ENCODE measurements around the gene PAXX.
A peak's percentile ranks its signal among the peaks of the same experiment; 100 is the strongest.

The PAXX gene

DNA sequence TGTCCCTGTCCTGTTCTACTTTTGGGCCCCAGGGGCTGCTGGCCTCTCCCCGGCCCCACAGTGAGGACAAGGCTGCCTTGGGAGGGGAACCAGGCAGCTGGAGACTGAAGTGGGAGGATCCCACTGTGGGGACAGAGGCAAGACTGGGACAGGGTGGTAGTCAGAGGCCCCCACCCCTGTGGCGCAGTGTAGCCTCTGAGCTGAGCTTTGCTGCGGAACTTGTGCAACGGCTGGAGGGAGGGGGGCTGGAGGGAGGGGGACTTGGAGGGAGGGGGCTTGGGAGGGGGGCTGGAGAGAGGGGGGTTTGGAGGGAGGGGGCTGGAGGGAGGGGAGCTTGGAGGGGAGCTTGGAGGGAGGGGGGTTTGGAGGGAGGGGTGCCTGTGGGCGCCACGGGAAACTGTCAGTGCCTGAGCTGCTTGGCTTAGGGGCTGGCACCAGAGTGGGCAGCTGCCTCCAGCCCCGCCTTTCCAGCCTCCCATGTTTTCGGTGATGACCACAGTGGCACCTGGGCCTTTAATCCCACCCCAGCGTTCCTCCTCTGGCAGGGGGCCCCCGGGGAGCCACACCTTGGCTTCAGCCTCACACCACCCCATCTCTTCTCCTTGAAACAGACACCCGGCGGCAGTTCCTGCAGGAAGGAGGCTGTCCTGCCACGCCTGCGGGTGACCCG, 42.0 kb downstream of the PAXX start:
- DNase-seq: no peak

- DNase-seq: peak; percentile 92
Measured at GRCh38 chr9:137034709-137035506, 42.7 kb downstream of the PAXX start.

GRCh38 chr9:137035507-137035834, 43.2 kb downstream of the PAXX start:
- DNase-seq: no peak

DNA sequence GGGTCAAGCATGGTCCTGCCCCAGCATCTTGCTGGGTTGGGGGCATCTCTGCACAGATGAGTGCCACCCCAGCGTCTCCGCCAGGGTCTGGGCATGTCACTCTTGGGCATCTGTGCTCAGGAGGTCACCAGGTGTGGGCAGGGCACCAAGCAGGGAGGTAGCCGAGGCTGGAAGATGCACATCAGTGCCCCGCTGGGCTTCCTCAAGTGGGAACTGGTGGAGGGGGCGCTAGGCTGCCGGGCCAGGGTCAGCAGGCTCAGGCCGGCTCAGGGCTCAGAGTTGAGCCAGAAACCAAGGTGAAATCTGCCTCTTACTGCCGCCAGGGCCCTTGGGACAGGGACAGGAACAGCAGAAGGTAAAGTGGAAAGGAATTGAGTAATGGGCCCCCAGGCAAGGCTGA, 43.7 kb downstream of the PAXX start:
- no peak for DNase-seq

GRCh38 chr9:137037035-137037434, 44.8 kb downstream of the PAXX start:
- no peak for DNase-seq

DNA sequence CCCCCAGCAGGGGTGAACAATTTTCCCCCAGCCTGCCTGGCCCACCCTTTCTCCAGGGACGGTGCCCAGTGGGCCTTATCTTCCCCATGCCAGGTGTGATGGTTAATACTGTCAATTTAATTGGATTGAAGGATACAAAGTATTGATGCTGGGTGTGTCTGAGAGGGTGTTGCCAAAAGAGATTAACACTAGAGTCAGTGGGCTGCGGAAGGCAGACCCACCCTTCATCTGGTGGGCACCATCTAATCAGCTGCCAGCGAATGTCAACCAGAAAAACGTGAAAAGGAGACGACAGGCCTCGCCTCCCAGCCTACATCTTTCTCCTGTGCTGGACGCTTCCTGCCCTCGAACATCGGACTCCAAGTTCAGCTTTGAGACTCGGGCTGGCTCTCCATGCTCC, 45.3 kb downstream of the PAXX start:
- DNase-seq: no peak

GRCh38 chr9:137038916-137039315, 46.7 kb downstream of the PAXX start:
- no peak for DNase-seq

DNA sequence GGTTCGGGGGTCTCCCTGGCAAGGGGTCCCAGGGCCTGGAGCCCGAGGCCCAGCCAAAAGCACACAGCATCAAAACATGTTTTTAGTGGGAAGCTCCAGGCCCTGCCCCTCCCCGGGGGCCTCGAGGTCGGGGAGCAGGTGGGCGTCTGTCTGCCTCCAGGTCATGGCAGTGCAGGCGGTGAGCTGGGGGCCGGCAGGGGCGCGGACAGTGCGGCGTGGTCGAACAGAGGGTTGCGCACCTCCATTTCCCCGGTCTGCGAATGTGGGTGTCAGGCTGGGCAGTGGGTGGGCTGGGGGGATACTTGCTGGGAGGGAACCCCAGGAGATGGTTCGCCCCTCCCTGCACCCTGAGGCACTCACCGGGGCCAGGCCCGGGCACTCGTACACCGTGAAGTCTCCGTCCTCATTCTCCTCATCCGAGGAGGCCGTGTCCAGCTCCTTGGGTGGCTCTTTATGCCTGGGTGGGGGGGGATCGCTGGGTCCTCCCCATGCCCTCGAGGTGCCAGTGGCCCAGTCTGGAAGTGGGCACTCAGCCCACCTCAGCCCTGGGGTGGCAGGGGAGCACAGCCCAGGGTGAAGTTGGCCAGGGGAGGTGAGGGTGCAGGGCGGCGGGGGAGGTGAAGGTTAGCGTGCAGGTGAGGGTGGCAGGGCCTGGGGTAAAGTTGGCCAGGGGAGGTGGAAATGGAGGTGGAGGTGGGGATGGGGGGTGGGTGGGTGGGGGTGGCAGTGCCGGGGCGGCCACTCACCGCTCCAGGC, 47.6 kb downstream of the PAXX start:
- DNase-seq: no peak

- no peak for DNase-seq
Measured at GRCh38 chr9:137040568-137040967, 48.3 kb downstream of the PAXX start.

GRCh38 chr9:137041124-137041523, 48.9 kb downstream of the PAXX start:
- DNase-seq: no peak

GRCh38 chr9:137042751-137043727, 50.8 kb downstream of the PAXX start:
- DNase-seq: no peak

All from activated CD4-positive, alpha-beta T cell treated with anti-CD3 and anti-CD28 coated beads for 48 hours (primary cell).